GM15510 (cell line): ENCODE data around the gene MPZL3.

Source experiments
- POLR2A ChIP-seq: IDR thresholded peaks from 3 replicates; pipeline ENCODE4 v1.6.1; 2011; ENCODE audit warnings: borderline replicate concordance; ENCODE audit not compliant: insufficient read length; ENCODE audit errors: extremely low read depth

The MPZL3 gene

DNA sequence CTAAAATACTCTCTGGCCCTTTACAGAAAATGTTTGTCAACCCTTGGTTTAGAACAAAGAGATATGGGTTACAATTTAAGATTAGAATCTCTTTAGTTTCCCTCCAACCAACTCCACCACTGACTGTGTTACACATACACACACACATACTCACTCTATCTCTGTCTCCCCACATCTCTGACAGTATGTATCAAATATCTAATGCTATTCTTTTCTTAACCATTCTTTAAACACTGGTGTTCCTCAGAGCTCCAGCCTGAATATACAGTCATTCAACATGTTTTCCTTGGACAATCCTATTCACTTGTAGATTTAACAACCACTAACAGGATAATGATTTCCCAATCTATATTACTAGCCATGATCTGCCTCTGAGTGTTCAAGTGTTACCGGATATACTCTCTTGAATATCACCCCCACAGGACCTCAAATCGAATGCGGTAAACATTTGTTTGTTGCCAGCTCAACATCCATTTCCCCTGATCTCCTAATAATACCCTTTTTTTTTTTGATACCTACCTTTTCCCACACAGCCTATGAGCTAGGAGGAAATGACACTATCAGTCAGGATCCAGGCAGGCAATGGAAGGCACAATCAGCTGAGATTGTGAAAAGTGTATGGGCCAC is 6.1 kb downstream of the MPZL3 start:
- TF ChIP-seq POLR2A, result no peak

GRCh38 chr11:118243993-118244762 is 8.0 kb downstream of the MPZL3 start:
- no peak for TF ChIP-seq POLR2A

DNA sequence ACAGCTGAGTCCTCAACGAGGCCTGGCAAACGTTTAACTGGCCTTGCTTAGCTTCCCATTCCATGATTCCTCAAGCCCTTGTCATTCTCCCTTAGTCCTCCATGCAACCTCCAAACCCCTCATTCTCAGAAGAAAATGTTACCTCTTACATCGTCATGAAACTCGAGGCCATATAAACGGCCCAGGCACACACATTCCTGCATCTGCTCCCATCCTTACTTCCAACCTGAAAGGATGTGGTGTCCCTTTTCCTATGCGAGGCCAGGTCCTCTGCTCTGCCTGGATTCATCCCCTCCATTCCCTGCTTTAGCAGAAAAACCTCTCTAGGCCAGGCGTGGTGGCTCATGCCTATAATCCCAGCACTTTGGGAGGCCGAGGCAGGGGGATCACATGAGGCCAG is 9.0 kb downstream of the MPZL3 start:
- no peak for TF ChIP-seq POLR2A

- no peak for TF ChIP-seq POLR2A
Measured at GRCh38 chr11:118241764-118242098, 10.4 kb downstream of the MPZL3 start.

GRCh38 chr11:118240999-118241763 is 11.0 kb downstream of the MPZL3 start:
- no peak for TF ChIP-seq POLR2A

DNA sequence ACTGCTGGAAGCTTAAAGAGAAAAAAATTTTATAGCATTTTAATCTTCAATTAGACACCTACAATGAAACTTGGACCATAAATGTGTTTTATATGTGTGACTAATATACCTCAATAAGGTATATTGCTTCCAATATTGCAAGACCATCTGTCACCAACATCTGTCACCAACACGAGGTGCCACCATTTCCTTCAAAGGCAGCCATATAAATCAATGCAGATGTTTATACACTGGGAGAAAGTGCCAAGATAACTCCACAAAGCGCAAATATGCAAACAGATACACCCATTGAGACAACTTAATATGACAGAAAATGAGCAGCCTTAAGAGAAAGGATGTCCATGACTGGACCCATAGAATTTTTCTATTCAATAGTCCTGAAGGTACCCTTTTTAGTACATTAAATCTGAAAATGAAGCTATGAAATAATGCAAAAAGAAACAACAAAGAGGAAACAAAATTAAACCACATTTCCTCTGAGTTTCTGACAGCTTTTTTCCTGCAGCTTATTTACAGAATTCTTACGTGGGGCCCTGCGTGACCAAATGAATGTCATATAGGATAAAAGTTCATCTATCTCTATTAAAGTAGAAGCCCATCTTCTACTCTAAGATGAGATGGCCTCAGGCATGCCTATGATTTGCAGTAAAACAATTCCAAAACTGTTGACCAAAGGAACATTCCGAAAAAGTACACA is 12.5 kb downstream of the MPZL3 start:
- TF ChIP-seq POLR2A, result no peak

- TF ChIP-seq POLR2A, result no peak
Measured at GRCh38 chr11:118238929-118239328, 13.2 kb downstream of the MPZL3 start.

DNA sequence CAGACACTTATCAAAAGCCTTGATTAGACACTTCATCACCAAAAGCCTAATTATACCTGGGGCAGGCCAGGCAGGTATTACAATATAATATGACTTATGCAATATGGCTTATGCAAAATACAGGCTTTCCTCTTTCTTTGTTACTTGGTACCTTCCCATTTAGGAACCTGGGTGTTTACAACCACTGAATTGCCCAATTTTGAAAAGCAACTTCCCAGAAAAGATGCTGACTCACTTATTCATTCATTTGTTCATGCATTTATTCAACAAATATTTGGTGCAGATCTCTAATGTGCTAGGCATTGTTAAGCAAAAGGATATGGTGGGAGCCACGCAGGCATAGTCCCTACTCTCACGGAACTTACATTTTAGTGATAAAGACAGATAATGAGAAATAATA is 13.7 kb downstream of the MPZL3 start:
- no peak for TF ChIP-seq POLR2A

GRCh38 chr11:118236170-118236569 is 16.0 kb downstream of the MPZL3 start:
- no peak for TF ChIP-seq POLR2A

GRCh38 chr11:118234833-118235232 is 17.3 kb downstream of the MPZL3 start:
- no peak for TF ChIP-seq POLR2A

DNA sequence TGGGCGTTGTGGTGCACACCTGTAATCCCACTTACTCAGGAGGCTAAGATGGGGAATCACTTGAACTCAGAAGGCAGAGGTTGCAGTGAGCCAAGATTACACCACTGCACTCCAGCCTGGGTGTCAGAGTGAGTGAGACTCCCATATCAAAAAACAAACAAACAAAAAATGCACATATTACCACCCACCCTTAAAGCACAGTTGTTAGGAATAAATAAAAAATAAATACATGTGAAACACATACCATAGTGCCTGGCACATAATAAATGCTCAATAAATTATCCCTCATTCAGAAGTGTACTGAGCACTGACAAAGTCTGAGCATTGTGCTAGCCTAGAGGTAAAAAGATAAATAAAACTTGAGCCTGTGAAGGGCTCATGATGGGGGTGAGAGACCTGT is 18.3 kb downstream of the MPZL3 start:
- no peak for TF ChIP-seq POLR2A

DNA sequence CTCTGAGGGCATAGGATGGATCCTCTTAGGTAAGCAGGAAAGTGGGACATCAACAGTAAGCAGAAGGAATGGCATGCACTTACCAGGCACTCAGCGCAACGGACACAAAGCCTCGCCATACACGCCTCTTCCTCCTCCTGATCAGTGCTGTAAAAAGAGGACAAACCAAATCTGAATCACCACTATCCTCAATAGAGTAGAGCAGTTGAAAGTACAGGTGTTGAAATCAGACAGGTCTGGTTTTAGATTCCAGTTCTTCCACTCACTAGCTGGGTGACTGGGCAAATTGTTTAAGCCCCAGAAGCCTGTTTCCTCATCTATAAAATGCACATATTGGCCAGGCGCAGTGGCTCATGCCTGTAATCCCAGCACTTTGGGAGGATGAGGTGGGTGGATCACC is 18.8 kb downstream of the MPZL3 start:
- TF ChIP-seq POLR2A, result no peak

- TF ChIP-seq POLR2A, result no peak
Measured at GRCh38 chr11:118232659-118233058, 19.5 kb downstream of the MPZL3 start.

DNA sequence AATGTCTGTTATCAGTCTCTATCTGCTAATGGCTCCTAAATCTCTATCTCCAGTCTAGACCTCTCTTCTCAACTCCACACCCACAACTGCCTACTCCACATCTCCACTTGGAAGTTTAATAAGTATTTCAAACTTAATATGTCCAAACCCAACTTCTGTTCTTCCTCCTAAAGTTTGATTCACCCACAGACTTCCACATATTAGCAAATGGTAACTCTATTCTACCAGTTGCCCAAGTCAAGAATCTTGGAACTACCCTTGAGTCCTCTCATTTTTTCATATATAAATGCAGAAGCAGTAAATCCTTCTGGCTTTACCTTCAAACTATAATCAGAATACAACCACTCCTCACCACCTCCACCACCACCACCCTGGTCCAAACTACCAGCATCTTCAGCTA is 20.7 kb downstream of the MPZL3 start:
- no peak for TF ChIP-seq POLR2A

DNA sequence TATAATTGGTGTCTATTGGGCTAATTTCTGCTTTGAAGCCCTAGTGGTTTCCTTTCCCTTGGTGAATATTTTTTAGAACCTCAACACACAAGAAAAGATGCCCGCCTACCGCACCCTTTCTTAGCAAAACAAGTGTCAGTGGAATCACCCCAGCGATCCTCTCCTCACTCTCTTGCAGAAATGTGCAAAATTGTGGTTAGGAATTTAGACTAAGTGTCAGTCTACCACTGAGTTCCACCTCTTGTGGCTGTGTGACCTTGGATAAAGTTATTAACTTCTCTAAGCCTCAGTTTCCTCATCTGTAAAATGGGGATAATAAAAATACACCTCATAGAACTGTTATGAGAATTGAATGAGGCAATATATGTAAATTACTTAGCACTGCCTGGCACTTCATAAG is 22.1 kb downstream of the MPZL3 start:
- no peak for TF ChIP-seq POLR2A
